Measurements from ENCODE around the gene L1CAM.

L1CAM gene

GRCh38 chrX:153931151-153931550 is 45.2 kb upstream of the L1CAM start:
- DNase-seq (ENCODE audit: low read depth, low spot score): no peak
- Histone ChIP-seq H3K27ac (no peak overlapping the region), H3K4me3 (no peak overlapping the region), H3K36me3 (ENCODE audit: insufficient read depth, low read length) (peaks cover 5% of the 10 kb centered on the region; the same call in 1 of the 2 replicates), H3K9me3 (ENCODE audit: low read depth, low read length) (no peaks in the 10 kb centered on the region), H3K9ac (ENCODE audit: insufficient read length) (no peak overlapping the region)
- no peak for TF ChIP-seq EZH2 (IDR thresholded peaks at IDR 0.05)
- TF ChIP-seq POLR2AphosphoS5 (IDR thresholded peaks at IDR 0.05; ENCODE audit: borderline replicate concordance, low read depth, low read length): no peak
- TF ChIP-seq FOXP2 (optimal IDR thresholded peaks at IDR 0.05; ENCODE audit: control extremely low read depth, extremely low read length, insufficient read depth): no peak

- H3K9ac ChIP-seq (ENCODE audit: insufficient read length): no peak overlapping the region
- peaks cover 5% of the 10 kb centered on the region; the same call in 1 of the 2 replicates for H3K36me3 ChIP-seq (ENCODE audit: insufficient read depth, low read length)
- no peaks in the 10 kb centered on the region for H3K9me3 ChIP-seq (ENCODE audit: low read depth, low read length)
- no peak overlapping the region for H3K4me3 ChIP-seq
- no peak overlapping the region for H3K27ac ChIP-seq
- TF ChIP-seq FOXP2 (optimal IDR thresholded peaks at IDR 0.05; ENCODE audit: control extremely low read depth, extremely low read length, insufficient read depth): no peak
- TF ChIP-seq EZH2 (IDR thresholded peaks at IDR 0.05): no peak
- TF ChIP-seq POLR2AphosphoS5 (IDR thresholded peaks at IDR 0.05; ENCODE audit: borderline replicate concordance, low read depth, low read length): no peak
- DNase-seq (ENCODE audit: low read depth, low spot score): no peak
Observed at GRCh38 chrX:153930011-153930910, 44.3 kb upstream of the L1CAM start.

- Histone ChIP-seq H3K9ac (ENCODE audit: insufficient read length) (no peak overlapping the region), H3K4me3 (no peak overlapping the region), H3K36me3 (ENCODE audit: insufficient read depth, low read length) (peaks cover 5% of the 10 kb centered on the region; the same call in 1 of the 2 replicates), H3K27ac (peak overlapping the region; percentile 10; the same call in 1 of the 2 replicates), H3K9me3 (ENCODE audit: low read depth, low read length) (no peaks in the 10 kb centered on the region)
- DNase-seq (ENCODE audit: low read depth, low spot score): no peak
- TF ChIP-seq EZH2 (IDR thresholded peaks at IDR 0.05): no peak
- no peak for TF ChIP-seq POLR2AphosphoS5 (IDR thresholded peaks at IDR 0.05; ENCODE audit: borderline replicate concordance, low read depth, low read length)
- TF ChIP-seq FOXP2 (optimal IDR thresholded peaks at IDR 0.05; ENCODE audit: control extremely low read depth, extremely low read length, insufficient read depth): no peak
Observed at GRCh38 chrX:153929576-153929975, 43.6 kb upstream of the L1CAM start.

GRCh38 chrX:153928846-153929245 is 42.9 kb upstream of the L1CAM start:
- Histone ChIP-seq H3K9ac (ENCODE audit: insufficient read length) (no peak overlapping the region), H3K27ac (no peak overlapping the region), H3K36me3 (ENCODE audit: insufficient read depth, low read length) (peaks cover 5% of the 10 kb centered on the region; the same call in 1 of the 2 replicates), H3K9me3 (ENCODE audit: low read depth, low read length) (no peaks in the 10 kb centered on the region), H3K4me3 (peak overlapping the region; percentile 69)
- DNase-seq (ENCODE audit: low read depth, low spot score): no peak
- no peak for TF ChIP-seq POLR2AphosphoS5 (IDR thresholded peaks at IDR 0.05; ENCODE audit: borderline replicate concordance, low read depth, low read length)
- TF ChIP-seq EZH2 (IDR thresholded peaks at IDR 0.05): no peak
- no peak for TF ChIP-seq FOXP2 (optimal IDR thresholded peaks at IDR 0.05; ENCODE audit: control extremely low read depth, extremely low read length, insufficient read depth)

- peaks cover 5% of the 10 kb centered on the region; the same call in 1 of the 2 replicates for H3K36me3 ChIP-seq (ENCODE audit: insufficient read depth, low read length)
- no peaks in the 10 kb centered on the region for H3K9me3 ChIP-seq (ENCODE audit: low read depth, low read length)
- peak overlapping the region; percentile 81 for H3K4me3 ChIP-seq
- peak; percentile 69 for DNase-seq (ENCODE audit: low read depth, low spot score)
- peak overlapping the region; percentile 94 for H3K27ac ChIP-seq
- TF ChIP-seq FOXP2 (optimal IDR thresholded peaks at IDR 0.05; ENCODE audit: control extremely low read depth, extremely low read length, insufficient read depth): peak; percentile 78
- no peak for TF ChIP-seq EZH2 (IDR thresholded peaks at IDR 0.05)
- peak; percentile 80 for TF ChIP-seq POLR2AphosphoS5 (IDR thresholded peaks at IDR 0.05; ENCODE audit: borderline replicate concordance, low read depth, low read length)
- H3K9ac ChIP-seq (ENCODE audit: insufficient read length): peak overlapping the region; percentile 95
Observed at GRCh38 chrX:153927922-153928760, 42.2 kb upstream of the L1CAM start.

- H3K27ac ChIP-seq: peak overlapping the region; percentile 94
- H3K4me3 ChIP-seq: peak overlapping the region; percentile 81
- no peak for DNase-seq (ENCODE audit: low read depth, low spot score)
- H3K9ac ChIP-seq (ENCODE audit: insufficient read length): peak overlapping the region; percentile 95
- TF ChIP-seq FOXP2 (optimal IDR thresholded peaks at IDR 0.05; ENCODE audit: control extremely low read depth, extremely low read length, insufficient read depth) (no peak), EZH2 (IDR thresholded peaks at IDR 0.05) (no peak), POLR2AphosphoS5 (IDR thresholded peaks at IDR 0.05; ENCODE audit: borderline replicate concordance, low read depth, low read length) (no peak)
- peaks cover 5% of the 10 kb centered on the region; the same call in 1 of the 2 replicates for H3K36me3 ChIP-seq (ENCODE audit: insufficient read depth, low read length)
- no peaks in the 10 kb centered on the region for H3K9me3 ChIP-seq (ENCODE audit: low read depth, low read length)
Observed at GRCh38 chrX:153927672-153927921, 41.6 kb upstream of the L1CAM start.

GRCh38 chrX:153926858-153927671 is 41.1 kb upstream of the L1CAM start:
- Histone ChIP-seq H3K27ac (peak overlapping the region; percentile 94), H3K9ac (ENCODE audit: insufficient read length) (peak overlapping the region; percentile 95), H3K4me3 (peak overlapping the region; percentile 81), H3K9me3 (ENCODE audit: low read depth, low read length) (no peaks in the 10 kb centered on the region), H3K36me3 (ENCODE audit: insufficient read depth, low read length) (peaks cover 4% of the 10 kb centered on the region; the same call in 1 of the 2 replicates)
- DNase-seq (ENCODE audit: low read depth, low spot score): peak; percentile 64
- TF ChIP-seq POLR2AphosphoS5 (IDR thresholded peaks at IDR 0.05; ENCODE audit: borderline replicate concordance, low read depth, low read length) (no peak; the same call in 1 of the 2 replicates), FOXP2 (optimal IDR thresholded peaks at IDR 0.05; ENCODE audit: control extremely low read depth, extremely low read length, insufficient read depth) (no peak), EZH2 (IDR thresholded peaks at IDR 0.05) (no peak)

Data from SK-N-MC (cell line).